ENCODE data around the gene NKD1.

The NKD1 gene

DNA sequence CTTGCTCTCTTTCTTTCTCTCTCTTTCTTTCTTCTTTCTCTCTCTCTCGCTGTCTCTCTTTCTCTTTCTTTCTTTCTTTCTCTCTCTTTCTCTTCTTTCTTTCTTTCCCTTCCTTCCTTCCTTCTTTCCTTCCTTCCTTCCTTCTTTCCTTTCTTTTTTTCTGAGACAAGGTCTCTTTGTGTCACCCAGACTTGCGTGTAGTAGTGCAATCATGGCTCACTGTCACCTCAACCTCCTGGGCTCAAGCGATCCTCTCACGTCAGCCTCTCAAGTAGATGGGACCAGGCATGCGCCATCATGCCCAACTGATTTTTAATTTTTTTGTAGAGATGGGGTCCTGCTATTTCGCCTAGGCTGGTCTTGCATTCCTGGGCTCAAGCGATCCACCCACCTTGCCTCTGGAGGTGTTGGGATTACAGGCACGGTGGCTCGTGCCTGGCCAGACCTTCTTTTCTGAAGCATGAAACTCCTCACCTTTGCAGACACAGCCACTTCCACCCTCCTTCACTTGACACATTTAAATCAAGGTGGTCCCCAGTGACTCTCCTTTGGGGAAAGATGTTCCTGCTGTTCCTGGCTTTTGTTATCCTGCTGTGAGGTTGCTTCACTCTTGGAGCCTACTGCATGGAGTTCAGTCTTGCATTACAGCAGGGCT lies 26.8 kb upstream of the NKD1 start:
- TF ChIP-seq, protein P1, sequence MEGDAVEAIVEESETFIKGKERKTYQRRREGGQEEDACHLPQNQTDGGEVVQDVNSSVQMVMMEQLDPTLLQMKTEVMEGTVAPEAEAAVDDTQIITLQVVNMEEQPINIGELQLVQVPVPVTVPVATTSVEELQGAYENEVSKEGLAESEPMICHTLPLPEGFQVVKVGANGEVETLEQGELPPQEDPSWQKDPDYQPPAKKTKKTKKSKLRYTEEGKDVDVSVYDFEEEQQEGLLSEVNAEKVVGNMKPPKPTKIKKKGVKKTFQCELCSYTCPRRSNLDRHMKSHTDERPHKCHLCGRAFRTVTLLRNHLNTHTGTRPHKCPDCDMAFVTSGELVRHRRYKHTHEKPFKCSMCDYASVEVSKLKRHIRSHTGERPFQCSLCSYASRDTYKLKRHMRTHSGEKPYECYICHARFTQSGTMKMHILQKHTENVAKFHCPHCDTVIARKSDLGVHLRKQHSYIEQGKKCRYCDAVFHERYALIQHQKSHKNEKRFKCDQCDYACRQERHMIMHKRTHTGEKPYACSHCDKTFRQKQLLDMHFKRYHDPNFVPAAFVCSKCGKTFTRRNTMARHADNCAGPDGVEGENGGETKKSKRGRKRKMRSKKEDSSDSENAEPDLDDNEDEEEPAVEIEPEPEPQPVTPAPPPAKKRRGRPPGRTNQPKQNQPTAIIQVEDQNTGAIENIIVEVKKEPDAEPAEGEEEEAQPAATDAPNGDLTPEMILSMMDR (conservative IDR thresholded peaks at IDR 0.05) = no peak

GRCh38 chr16:50522324-50522723 lies 25.9 kb upstream of the NKD1 start:
- H3K27ac ChIP-seq = no peak overlapping the region
- TF ChIP-seq, protein P1 (conservative IDR thresholded peaks at IDR 0.05) = no peak

More for the DNA sequence above, 26.8 kb upstream of the NKD1 start:
- no peak overlapping the region for H3K27ac ChIP-seq

DNA sequence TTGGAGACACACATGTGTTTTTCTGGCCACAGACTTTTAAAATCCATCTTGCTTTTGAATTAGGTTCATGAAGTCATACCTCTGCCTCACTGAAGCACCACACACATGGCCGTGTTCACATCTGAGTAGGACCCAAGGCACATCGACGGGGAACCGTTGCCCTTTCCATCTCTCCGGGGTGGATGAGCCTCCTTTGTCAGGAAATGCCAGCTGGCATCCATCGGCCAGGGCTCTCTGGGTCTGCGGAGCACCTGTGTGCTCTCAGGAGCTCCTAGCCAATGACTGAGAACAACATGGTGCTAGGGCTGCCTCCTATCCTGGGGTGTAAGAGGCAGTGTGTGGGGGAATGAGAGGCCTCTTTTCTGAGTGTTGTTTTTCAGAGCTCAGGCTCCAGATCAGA lies 24.5 kb upstream of the NKD1 start:
- TF ChIP-seq, protein P1 (conservative IDR thresholded peaks at IDR 0.05) = no peak
- no peak overlapping the region for H3K27ac ChIP-seq

GRCh38 chr16:50525262-50525661 lies 22.9 kb upstream of the NKD1 start:
- TF ChIP-seq, protein P1 (conservative IDR thresholded peaks at IDR 0.05) = no peak
- no peak overlapping the region for H3K27ac ChIP-seq

DNA sequence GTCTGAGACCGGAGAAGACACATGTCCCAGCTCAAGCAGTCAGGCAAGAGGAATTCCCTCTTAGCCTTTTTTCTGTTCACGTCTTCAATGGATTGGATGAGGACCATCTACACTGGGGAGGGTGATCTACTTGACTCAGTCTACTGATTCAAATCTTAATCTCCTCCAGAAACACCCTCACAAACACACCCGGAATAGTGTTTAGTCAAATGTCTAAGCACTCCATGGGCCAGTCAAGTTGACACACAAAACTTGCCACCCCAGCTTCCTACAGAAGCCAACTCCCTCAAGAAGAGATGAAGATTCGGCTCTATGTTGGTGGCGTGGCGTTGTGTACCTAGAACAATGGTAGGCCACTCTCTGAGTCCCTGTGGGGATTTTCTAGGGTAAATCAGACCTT lies 22.5 kb upstream of the NKD1 start:
- no peak overlapping the region for H3K27ac ChIP-seq
- TF ChIP-seq, protein P1 (conservative IDR thresholded peaks at IDR 0.05) = no peak

DNA sequence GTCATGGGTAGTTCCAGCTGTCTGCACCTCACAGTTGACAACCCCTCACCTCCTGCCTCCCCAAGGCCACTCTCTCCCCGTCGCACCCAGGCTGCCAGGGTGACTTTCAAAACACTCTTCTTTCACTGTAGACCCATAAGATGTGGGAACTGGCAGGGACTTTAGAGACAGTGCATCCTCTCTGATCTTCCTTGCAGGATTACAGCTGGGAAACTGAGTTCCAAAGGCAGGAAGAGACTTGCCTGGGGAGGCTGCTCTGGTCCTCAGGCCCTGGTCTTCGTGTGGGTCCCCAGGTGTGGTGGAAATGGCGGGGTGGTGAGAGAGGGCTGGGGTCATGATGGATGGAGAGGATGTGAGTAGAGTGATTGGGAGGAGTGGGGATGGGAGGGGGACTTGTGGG lies 21.9 kb upstream of the NKD1 start:
- H3K27ac ChIP-seq = no peak overlapping the region
- TF ChIP-seq, protein P1 (conservative IDR thresholded peaks at IDR 0.05) = no peak

DNA sequence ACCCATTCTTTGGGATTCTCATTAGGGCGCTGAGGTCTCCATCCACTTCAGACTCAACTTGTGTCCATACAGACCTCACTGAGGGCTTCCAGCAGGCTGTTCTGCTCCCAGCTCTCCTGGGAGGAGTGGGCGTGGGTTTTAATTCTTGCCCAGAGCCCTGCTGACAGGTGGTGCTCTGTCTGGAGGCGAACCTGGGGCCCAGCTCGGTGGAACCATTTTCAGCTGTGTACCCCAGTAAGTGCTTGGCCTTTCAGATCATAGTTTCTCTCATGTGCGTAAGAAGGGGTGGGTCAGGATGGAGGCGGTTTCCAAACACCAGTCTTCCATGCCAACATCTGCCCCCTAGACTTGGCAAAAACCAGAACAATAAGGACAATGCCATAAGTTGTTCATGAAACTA lies 21.4 kb upstream of the NKD1 start:
- TF ChIP-seq, protein P1 (conservative IDR thresholded peaks at IDR 0.05) = no peak
- H3K27ac ChIP-seq = no peak overlapping the region
